ENCODE measurements around the gene TRIM17. TPM values are rescaled to one million over a fixed set of nuclear protein-coding genes. Genes with fewer than 3 reads are reported as not detected.

The TRIM17 gene
- total and polyA plus RNA-seq, 2 experiments from 2014 or later = 11.8 to 17.9 TPM

DNA sequence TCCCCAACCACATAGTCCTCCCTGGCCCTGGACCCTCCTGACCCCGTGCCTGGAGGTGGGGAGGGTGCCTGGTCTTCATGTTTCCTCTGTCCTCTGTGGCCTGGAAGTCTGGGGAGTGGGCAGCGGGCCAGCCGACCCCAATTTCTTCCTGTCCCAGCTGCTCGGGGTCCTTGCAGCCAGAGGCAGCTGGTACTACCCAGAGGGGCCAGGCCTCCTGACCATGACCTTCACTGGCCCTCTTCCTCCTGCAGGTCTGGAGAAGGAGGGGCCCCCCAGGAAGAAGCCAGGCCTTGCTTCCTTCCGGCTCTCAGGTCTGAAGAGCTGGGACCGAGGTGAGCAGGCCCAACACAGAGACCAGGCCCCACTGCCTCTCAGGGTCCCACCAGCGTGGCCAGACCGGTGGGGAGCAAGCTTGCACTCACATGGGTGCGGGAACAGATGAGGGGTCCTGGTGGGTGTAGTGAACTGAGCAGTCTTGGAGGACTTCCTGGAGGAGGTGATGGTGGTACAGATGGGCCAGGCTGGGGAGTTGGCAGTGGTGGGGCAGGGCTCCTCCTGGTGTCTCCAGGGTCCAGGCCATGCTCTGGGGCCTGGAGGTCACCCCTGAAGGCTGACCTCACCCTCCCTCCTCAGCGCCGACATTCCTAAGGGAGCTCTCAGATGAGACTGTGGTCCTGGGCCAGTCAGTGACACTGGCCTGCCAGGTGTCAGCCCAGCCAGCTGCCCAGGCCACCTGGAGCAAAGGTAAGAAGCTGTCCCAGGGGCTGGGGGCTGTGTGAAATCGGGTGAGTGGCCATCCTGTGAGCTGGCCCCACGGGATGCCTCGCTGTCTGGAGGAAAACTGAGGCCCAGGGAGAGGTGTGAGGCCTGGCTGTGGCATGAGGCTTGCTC is 42.7 kb downstream of the TRIM17 start:
- peaks cover 32% of the 10 kb centered on the region for H3K36me3 ChIP-seq

DNA sequence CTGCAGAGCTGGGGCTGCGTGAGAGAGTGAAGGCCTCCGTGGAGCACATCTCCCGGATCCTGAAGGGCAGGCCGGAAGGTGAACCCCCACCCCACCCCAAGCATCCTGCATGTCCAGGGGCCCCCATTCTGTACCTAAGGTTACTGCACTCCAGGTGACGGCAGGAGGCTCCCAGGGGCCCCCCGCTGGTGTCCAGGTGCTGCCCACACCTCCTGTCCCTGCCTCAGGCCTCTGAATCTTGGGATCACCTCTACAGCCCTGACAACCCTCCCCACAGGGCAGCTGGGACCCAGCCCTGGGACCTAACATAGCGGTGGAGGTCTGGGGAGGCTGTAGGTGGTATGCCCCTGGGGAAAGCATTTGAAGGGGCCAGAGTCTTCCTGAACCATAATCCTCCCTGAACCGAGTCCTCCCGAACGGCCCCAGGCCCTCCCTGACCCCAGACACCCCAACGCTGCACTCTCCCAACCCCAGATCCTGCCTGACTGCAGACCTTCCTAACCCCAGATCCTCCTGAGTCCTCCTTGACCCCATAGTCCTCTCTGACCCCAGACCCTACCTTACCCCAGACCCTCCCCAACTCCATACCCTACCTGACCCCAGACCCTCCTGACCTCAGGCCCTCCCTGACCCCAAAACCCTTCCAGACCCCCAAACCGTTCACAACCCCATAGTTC is 43.5 kb downstream of the TRIM17 start:
- Histone ChIP-seq H3K36me3 (peaks cover 32% of the 10 kb centered on the region), H3K27ac (peak overlapping the region; percentile 57), H3K4me1 (ENCODE audit: low read depth) (peaks cover 32% of the 10 kb centered on the region), H3K4me3 (no peak overlapping the region), H3K27me3 (no peaks in the 10 kb centered on the region), H3K9me3 (ENCODE audit: low read depth) (no peaks in the 10 kb centered on the region)
- TF ChIP-seq, protein P1, sequence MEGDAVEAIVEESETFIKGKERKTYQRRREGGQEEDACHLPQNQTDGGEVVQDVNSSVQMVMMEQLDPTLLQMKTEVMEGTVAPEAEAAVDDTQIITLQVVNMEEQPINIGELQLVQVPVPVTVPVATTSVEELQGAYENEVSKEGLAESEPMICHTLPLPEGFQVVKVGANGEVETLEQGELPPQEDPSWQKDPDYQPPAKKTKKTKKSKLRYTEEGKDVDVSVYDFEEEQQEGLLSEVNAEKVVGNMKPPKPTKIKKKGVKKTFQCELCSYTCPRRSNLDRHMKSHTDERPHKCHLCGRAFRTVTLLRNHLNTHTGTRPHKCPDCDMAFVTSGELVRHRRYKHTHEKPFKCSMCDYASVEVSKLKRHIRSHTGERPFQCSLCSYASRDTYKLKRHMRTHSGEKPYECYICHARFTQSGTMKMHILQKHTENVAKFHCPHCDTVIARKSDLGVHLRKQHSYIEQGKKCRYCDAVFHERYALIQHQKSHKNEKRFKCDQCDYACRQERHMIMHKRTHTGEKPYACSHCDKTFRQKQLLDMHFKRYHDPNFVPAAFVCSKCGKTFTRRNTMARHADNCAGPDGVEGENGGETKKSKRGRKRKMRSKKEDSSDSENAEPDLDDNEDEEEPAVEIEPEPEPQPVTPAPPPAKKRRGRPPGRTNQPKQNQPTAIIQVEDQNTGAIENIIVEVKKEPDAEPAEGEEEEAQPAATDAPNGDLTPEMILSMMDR (IDR thresholded peaks at IDR 0.05; ENCODE audit: low read depth, low read length) = no peak
- DNase-seq (ENCODE audit: low read depth in 1 of 2, low spot score in 1 of 2) = no peak

More for the DNA sequence above, 42.7 kb downstream of the TRIM17 start:
- Histone ChIP-seq H3K9me3 (ENCODE audit: low read depth) (no peaks in the 10 kb centered on the region), H3K27me3 (no peaks in the 10 kb centered on the region), H3K4me3 (no peak overlapping the region), H3K27ac (peak overlapping the region; percentile 57), H3K4me1 (ENCODE audit: low read depth) (peaks cover 25% of the 10 kb centered on the region)
- no peak for DNase-seq (ENCODE audit: low read depth in 1 of 2, low spot score in 1 of 2)
- TF ChIP-seq, protein P1 (IDR thresholded peaks at IDR 0.05; ENCODE audit: low read depth, low read length) = no peak

DNA sequence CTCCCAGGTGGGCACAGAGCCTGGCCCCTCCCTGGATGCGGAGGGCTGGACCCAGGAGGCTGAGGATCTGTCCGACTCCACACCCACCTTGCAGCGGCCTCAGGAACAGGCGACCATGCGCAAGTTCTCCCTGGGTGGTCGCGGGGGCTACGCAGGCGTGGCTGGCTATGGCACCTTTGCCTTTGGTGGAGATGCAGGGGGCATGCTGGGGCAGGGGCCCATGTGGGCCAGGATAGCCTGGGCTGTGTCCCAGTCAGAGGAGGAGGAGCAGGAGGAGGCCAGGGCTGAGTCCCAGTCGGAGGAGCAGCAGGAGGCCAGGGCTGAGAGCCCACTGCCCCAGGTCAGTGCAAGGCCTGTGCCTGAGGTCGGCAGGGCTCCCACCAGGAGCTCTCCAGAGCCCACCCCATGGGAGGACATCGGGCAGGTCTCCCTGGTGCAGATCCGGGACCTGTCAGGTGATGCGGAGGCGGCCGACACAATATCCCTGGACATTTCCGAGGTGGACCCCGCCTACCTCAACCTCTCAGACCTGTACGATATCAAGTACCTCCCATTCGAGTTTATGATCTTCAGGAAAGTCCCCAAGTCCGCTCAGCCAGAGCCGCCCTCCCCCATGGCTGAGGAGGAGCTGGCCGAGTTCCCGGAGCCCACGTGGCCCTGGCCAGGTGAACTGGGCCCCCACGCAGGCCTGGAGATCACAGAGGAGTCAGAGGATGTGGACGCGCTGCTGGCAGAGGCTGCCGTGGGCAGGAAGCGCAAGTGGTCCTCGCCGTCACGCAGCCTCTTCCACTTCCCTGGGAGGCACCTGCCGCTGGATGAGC is 44.3 kb downstream of the TRIM17 start:
- DNase-seq (ENCODE audit: low read depth in 1 of 2, low spot score in 1 of 2) = no peak
- TF ChIP-seq, protein P1 (IDR thresholded peaks at IDR 0.05; ENCODE audit: low read depth, low read length) = no peak
- Histone ChIP-seq H3K27ac (peak overlapping the region; percentile 48), H3K4me3 (no peak overlapping the region), H3K9me3 (ENCODE audit: low read depth) (no peaks in the 10 kb centered on the region), H3K36me3 (peaks cover 32% of the 10 kb centered on the region), H3K27me3 (no peaks in the 10 kb centered on the region), H3K4me1 (ENCODE audit: low read depth) (peaks cover 39% of the 10 kb centered on the region)

DNA sequence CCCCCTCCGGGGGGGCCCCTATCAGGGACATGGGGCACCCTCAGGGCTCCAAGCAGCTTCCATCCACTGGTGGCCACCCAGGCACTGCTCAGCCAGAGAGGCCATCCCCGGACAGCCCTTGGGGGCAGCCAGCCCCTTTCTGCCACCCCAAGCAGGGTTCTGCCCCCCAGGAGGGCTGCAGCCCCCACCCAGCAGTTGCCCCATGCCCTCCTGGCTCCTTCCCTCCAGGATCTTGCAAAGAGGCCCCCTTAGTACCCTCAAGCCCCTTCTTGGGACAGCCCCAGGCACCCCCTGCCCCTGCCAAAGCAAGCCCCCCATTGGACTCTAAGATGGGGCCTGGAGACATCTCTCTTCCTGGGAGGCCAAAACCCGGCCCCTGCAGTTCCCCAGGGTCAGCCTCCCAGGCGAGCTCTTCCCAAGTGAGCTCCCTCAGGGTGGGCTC is 44.9 kb downstream of the TRIM17 start:
- peaks cover 32% of the 10 kb centered on the region for H3K36me3 ChIP-seq
- peaks cover 45% of the 10 kb centered on the region for H3K4me1 ChIP-seq (ENCODE audit: low read depth)
- H3K9me3 ChIP-seq (ENCODE audit: low read depth) = no peaks in the 10 kb centered on the region
- no peak overlapping the region for H3K4me3 ChIP-seq
- peak overlapping the region; percentile 48 for H3K27ac ChIP-seq
- no peak for DNase-seq (ENCODE audit: low read depth in 1 of 2, low spot score in 1 of 2)
- TF ChIP-seq, protein P1 (IDR thresholded peaks at IDR 0.05; ENCODE audit: low read depth, low read length) = no peak
- no peaks in the 10 kb centered on the region for H3K27me3 ChIP-seq

All from cardiac muscle cell (in vitro differentiated cells and primary cell).